K562 (cell line): ENCODE data around the gene EXOC4. TPM values are rescaled to one million over a fixed set of nuclear protein-coding genes. Genes with fewer than 3 reads are reported as not detected.

ENCODE experiments used
- ATAC-seq: fragments of 200-7000 bp; cut with Tn5 transposase; 3 replicates; pipeline ENCODE4 v1.9.1; 2020; ENCODE audit warnings: moderate library complexity
- BruUV-seq: library from RNA; stranded (reverse); fragments of 400-500 nt; replicated peaks from 2 replicates; lab custom pipeline; 2021; lab: Mats Ljungman, UMichigan
- CTCF ChIA-PET: fragments of 300-600 bp; formaldehyde crosslinking; extraction: SDS; loops from one replicate; lab custom pipeline; 2021; ENCODE audit warnings: low intra/inter-chr PET ratio; lab: Yijun Ruan, JAX
- POLR2A ChIA-PET: fragments of 300-600, 350-650 bp; sonication (Branson Sonifier 250); formaldehyde crosslinking; extraction: SDS; loops from one replicate; lab custom pipeline; 2021; ENCODE audit warnings: antibody characterized with exemption, inconsistent platforms; lab: Yijun Ruan, JAX
- DNase-seq, 4 experiments: peaks; one replicate each; pipeline versions ENCODE4 v3.0.0 to v3.0.0-alpha.2; 2011 to 2018; ENCODE audit warnings: low spot score in 3 of 4, mixed read lengths in 3 of 4; ENCODE audit errors: extremely low read depth in 1 of 4
- FAIRE-seq: peaks from 2 replicates; lab custom pipeline; 2011; peaks lifted over from hg19 to GRCh38; lab: Jason Lieb, UNC
- H2AFZ ChIP-seq: 2 replicates; pipeline ENCODE4 v1.6.0; 2011; ENCODE audit warnings: low read depth, low read length, control low read depth, inconsistent platforms
- H3K27ac ChIP-seq: fragments of 200-600 bp; 3 replicates; pipeline ENCODE4 v1.8.0; 2011; ENCODE audit warnings: low read depth, mild to moderate bottlenecking, control low read depth, inconsistent platforms, low read length, moderate library complexity, mixed read lengths; ENCODE audit errors: extremely low read depth
- H3K27me3 ChIP-seq, 2 experiments: fragments of 300-600 bp in 1 of 2; 2 replicates in 1 of 2; 3 replicates in 1 of 2; pipeline versions ENCODE4 v1.6.0 to v1.8.0; 2011; ENCODE audit warnings: inconsistent platforms in 2 of 2, low read length in 2 of 2, mild to moderate bottlenecking in 1 of 2, mixed read lengths in 1 of 2, moderate library complexity in 1 of 2; ENCODE audit not compliant: control insufficient read depth in 2 of 2, insufficient read depth in 2 of 2
- H3K36me3 ChIP-seq: fragments of 300-600 bp; 3 replicates; pipeline ENCODE4 v1.8.0; 2011; ENCODE audit warnings: mild to moderate bottlenecking, low read length, inconsistent platforms; ENCODE audit not compliant: control insufficient read depth, insufficient read depth
- H3K4me1 ChIP-seq, 2 experiments: fragments of 200-600 bp in 1 of 2; replicated peaks in 1 of 2; 2 replicates in 1 of 2; 3 replicates in 1 of 2; pipeline versions ENCODE4 v1.5.1 to v1.8.0; 2011; ENCODE audit warnings: inconsistent platforms in 2 of 2, low read length in 2 of 2, mild to moderate bottlenecking in 1 of 2, mixed read lengths in 1 of 2, moderate library complexity in 1 of 2; ENCODE audit not compliant: control insufficient read depth in 2 of 2, insufficient read depth in 2 of 2
- H3K4me2 ChIP-seq: 2 replicates; pipeline ENCODE4 v1.6.1; 2011; ENCODE audit warnings: low read length, control low read depth, inconsistent platforms, mixed read lengths; ENCODE audit not compliant: insufficient read depth
- H3K4me3 ChIP-seq: fragments of 200-600 bp; sonication (generic), shearing (Covaris generic); 2 replicates; pipeline ENCODE4 v1.5.1; 2016; ENCODE audit warnings: control low read depth, inconsistent platforms
- H3K79me2 ChIP-seq: fragments of 200-600 bp; 3 replicates; pipeline ENCODE4 v1.8.0; 2011; ENCODE audit warnings: low read length, inconsistent platforms; ENCODE audit not compliant: control insufficient read depth, insufficient read depth
- H3K9ac ChIP-seq, 2 experiments: 2 replicates each; pipeline versions ENCODE4 v1.6.0 to v1.6.1; 2011; ENCODE audit warnings: low read depth in 2 of 2, low read length in 2 of 2, control low read depth in 1 of 2, inconsistent platforms in 1 of 2, mild to moderate bottlenecking in 1 of 2, mixed read lengths in 1 of 2; ENCODE audit not compliant: insufficient read depth in 1 of 2
- H3K9me1 ChIP-seq: one replicate; pipeline ENCODE4 v1.6.0; 2011; ENCODE audit warnings: inconsistent platforms, mild to moderate bottlenecking, low read length, moderate library complexity; ENCODE audit not compliant: control insufficient read depth, insufficient read depth
- H3K9me3 ChIP-seq: replicated peaks from 2 replicates; pipeline ENCODE4 v1.5.1; 2011; ENCODE audit warnings: low read depth, low read length, inconsistent platforms; ENCODE audit not compliant: control insufficient read depth, insufficient read depth
- H4K20me1 ChIP-seq: replicated peaks from 2 replicates; pipeline ENCODE4 v1.6.1; 2011; ENCODE audit warnings: low read length, inconsistent platforms, mixed read lengths; ENCODE audit not compliant: control insufficient read depth, insufficient read depth
- FOSL1 ChIP-seq: fragments of 200-800 bp; sonication (Bioruptor generic); conservative IDR thresholded peaks from 2 replicates; pipeline ENCODE4 v1.6.1; 2016; ENCODE audit warnings: missing genetic modification characterization, missing compliant biosample characterization
- MECOM ChIP-seq: fragments of 250-450 bp; sonication (Bioruptor Pico); IDR thresholded peaks from 2 replicates; pipeline ENCODE4 v1.8.0; 2022; ENCODE audit warnings: inconsistent platforms
- MTA2 ChIP-seq: fragments of 450-650 bp; IDR thresholded peaks from 2 replicates; pipeline ENCODE4 v1.6.1; 2016; ENCODE audit warnings: low read depth
- PHB2 ChIP-seq: fragments of 450-650 bp; IDR thresholded peaks from 2 replicates; pipeline ENCODE4 v1.6.1; 2017; ENCODE audit warnings: low read depth
- RBM39 ChIP-seq: fragments of 200-400 bp; formaldehyde crosslinking; optimal IDR thresholded peaks from 2 replicates; pipeline ENCODE3; 2018; ENCODE audit warnings: low read depth, low read length
- SAFB ChIP-seq: fragments of 200-400 bp; formaldehyde crosslinking; IDR thresholded peaks from 2 replicates; pipeline ENCODE4 v1.6.1; 2017; ENCODE audit warnings: low read depth, low read length, borderline replicate concordance
- ZFP1 ChIP-seq: fragments of 450-650 bp; formaldehyde crosslinking; IDR thresholded peaks from 2 replicates; pipeline ENCODE4 v1.4.0; 2020; ENCODE audit warnings: mild to moderate bottlenecking, mixed read lengths
- ZNF197 ChIP-seq: fragments of 200-800 bp; sonication (Bioruptor generic); IDR thresholded peaks from 2 replicates; pipeline ENCODE4 v1.6.1; 2016; ENCODE audit warnings: low read depth, missing genetic modification characterization, missing compliant biosample characterization
- ZNF699 ChIP-seq: fragments of 250-450 bp; sonication (Bioruptor Pico); IDR thresholded peaks from 2 replicates; pipeline ENCODE4 v1.8.0; 2021; ENCODE audit warnings: mild to moderate bottlenecking, moderate library complexity; ENCODE audit not compliant: insufficient replicate concordance
- ZNF76 ChIP-seq: fragments of 250-450 bp; sonication (Bioruptor Pico); IDR thresholded peaks from 2 replicates; pipeline ENCODE4 v1.4.0; 2020; ENCODE audit warnings: mild to moderate bottlenecking, moderate library complexity, borderline replicate concordance
- WGBS: fragments of 100-300 bp; shearing (Covaris generic); methylation state at CpG from one replicate; pipeline ENCODE4 v1.1.6; 2016; ENCODE audit warnings: low coverage, mixed read lengths; ENCODE audit not compliant: insufficient coverage; ENCODE audit errors: missing lambda C conversion rate; 5-methylcytosine and 5-hydroxymethylcytosine counted together
- in situ Hi-C: fragments of 300-500 bp; cut with MboI; formaldehyde crosslinking; loops from 4 replicates; pipeline ENCODE4 v1.15.0; 2018; ENCODE audit warnings: inconsistent platforms, mixed read lengths
- intact Hi-C: fragments of 100-400 bp; cut with micrococcal nuclease; formaldehyde crosslinking; loops from 2 replicates; pipeline ENCODE4 v1.14.2; 2022
- polyA plus RNA-seq, 8 experiments: library from polyadenylated mRNA; depleted of rRNA in 4 of 8; stranded (reverse) in 5 of 8; unstranded in 3 of 8; fragments of >200 nt; fragmentation: Nextera tagmentation in 2 of 8; fragmentation: Illumina TruSeq in 1 of 8; extraction: Ambion mirVana in 2 of 8; extraction: Trizol in 1 of 8; gene quantifications; 2 replicates each; pipeline versions ENCODE4 v1.2.1 to v1.2.3, GENCODE V29; 2011 to 2014; ENCODE audit warnings: inconsistent platforms in 1 of 8, missing spikeins in 1 of 8
- total RNA-seq, 7 experiments: library from RNA; depleted of rRNA in 6 of 7; stranded (reverse); fragments of >200 nt in 6 of 7; fragmentation: Illumina TruSeq in 2 of 7; extraction: Trizol in 2 of 7; gene quantifications; 2 replicates each; pipeline versions ENCODE4 v1.2.1 to v1.2.3, GENCODE V29; 2011 to 2021; ENCODE audit warnings: low replicate concordance in 1 of 7
- TF ChIP-seq, protein P1 (sequence below): fragments of 450-650 bp; formaldehyde crosslinking; IDR thresholded peaks from 2 replicates; pipeline ENCODE4 v1.4.0; 2020; ENCODE audit warnings: mild to moderate bottlenecking, moderate library complexity
- TF ChIP-seq, protein P2 (sequence below): IDR thresholded peaks from 2 replicates; pipeline ENCODE4 v1.6.1; 2011; ENCODE audit not compliant: insufficient read length; ENCODE audit errors: extremely low read depth
- TF ChIP-seq, protein P3 (sequence below): fragments of 250-450 bp; sonication (Bioruptor Pico); IDR thresholded peaks from 2 replicates; pipeline ENCODE4 v1.8.0; 2022; ENCODE audit warnings: inconsistent platforms
- TF ChIP-seq, protein P4 (sequence below), 2 experiments: fragments of 150-350 bp in 1 of 2; IDR thresholded peaks; 2 replicates each; pipeline ENCODE4 v1.6.1; 2012 to 2016; ENCODE audit warnings: low read depth in 2 of 2, low read length in 2 of 2, mild to moderate bottlenecking in 1 of 2, moderate library complexity in 1 of 2

The EXOC4 gene
- total and polyA plus RNA-seq, 9 of the 15 experiments (the other 6 are each of a cell fraction or from before 2014, with no cell fraction given): 18.5 to 73.1 (median 46.6) TPM

DNA sequence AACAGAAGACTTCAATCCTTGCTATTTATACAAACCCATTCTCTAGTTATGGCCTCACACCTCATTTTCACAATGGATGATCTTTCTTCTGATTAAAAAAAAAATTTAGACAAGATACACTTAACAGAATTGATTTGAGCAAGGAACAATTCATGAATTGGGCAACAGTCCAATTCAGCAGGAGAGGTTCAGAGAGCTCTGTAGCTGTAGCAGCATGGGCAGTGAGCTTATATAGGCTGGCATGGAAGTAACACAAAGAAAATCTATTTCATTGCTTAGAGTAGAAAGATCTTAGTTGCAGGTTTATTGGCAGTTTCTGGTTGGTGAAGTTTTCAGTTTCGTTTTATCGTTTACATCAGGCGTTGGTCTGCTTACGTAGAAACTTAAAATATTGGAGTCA is 851.3 kb downstream of the EXOC4 start:
- intact Hi-C loops (no loop called here), in situ Hi-C loops (no loop called here)
- H3K9me1 ChIP-seq: no peaks in the 10 kb centered on the region
- H3K9me3 ChIP-seq: no peaks in the 10 kb centered on the region
- no peak for FAIRE-seq
- peaks cover 0 to 5% of the 10 kb centered on the region in 2 experiments; a peak in 1 of 5 replicates for H3K27me3 ChIP-seq
- ChIA-PET POLR2A (no interaction called here), CTCF (no interaction called here)
- H3K27ac ChIP-seq: no peak overlapping the region
- no peak overlapping the region for H3K4me3 ChIP-seq
- no peak overlapping the region for H2AFZ ChIP-seq
- no peaks in the 10 kb centered on the region for H3K36me3 ChIP-seq
- H3K9ac ChIP-seq: no peak overlapping the region
- no peak overlapping the region for H3K4me2 ChIP-seq
- no peak for ATAC-seq
- TF ChIP-seq ZNF197 (CRISPR knock-in tag) (no peak), SAFB (no peak), ZNF699 (CRISPR knock-in tag) (no peak), MECOM (CRISPR knock-in tag) (no peak), ZFP1 (CRISPR knock-in tag) (no peak), FOSL1 (no peak), MTA2 (no peak), RBM39 (no peak), ZNF76 (CRISPR knock-in tag) (no peak), PHB2 (no peak)
- TF ChIP-seq, protein P1, sequence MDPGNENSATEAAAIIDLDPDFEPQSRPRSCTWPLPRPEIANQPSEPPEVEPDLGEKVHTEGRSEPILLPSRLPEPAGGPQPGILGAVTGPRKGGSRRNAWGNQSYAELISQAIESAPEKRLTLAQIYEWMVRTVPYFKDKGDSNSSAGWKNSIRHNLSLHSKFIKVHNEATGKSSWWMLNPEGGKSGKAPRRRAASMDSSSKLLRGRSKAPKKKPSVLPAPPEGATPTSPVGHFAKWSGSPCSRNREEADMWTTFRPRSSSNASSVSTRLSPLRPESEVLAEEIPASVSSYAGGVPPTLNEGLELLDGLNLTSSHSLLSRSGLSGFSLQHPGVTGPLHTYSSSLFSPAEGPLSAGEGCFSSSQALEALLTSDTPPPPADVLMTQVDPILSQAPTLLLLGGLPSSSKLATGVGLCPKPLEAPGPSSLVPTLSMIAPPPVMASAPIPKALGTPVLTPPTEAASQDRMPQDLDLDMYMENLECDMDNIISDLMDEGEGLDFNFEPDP (CRISPR knock-in tag): no peak
- TF ChIP-seq, protein P2, sequence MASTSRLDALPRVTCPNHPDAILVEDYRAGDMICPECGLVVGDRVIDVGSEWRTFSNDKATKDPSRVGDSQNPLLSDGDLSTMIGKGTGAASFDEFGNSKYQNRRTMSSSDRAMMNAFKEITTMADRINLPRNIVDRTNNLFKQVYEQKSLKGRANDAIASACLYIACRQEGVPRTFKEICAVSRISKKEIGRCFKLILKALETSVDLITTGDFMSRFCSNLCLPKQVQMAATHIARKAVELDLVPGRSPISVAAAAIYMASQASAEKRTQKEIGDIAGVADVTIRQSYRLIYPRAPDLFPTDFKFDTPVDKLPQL: no peak
- TF ChIP-seq, protein P3, sequence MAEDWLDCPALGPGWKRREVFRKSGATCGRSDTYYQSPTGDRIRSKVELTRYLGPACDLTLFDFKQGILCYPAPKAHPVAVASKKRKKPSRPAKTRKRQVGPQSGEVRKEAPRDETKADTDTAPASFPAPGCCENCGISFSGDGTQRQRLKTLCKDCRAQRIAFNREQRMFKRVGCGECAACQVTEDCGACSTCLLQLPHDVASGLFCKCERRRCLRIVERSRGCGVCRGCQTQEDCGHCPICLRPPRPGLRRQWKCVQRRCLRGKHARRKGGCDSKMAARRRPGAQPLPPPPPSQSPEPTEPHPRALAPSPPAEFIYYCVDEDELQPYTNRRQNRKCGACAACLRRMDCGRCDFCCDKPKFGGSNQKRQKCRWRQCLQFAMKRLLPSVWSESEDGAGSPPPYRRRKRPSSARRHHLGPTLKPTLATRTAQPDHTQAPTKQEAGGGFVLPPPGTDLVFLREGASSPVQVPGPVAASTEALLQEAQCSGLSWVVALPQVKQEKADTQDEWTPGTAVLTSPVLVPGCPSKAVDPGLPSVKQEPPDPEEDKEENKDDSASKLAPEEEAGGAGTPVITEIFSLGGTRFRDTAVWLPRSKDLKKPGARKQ (CRISPR knock-in tag): no peak
- TF ChIP-seq, protein P4, sequence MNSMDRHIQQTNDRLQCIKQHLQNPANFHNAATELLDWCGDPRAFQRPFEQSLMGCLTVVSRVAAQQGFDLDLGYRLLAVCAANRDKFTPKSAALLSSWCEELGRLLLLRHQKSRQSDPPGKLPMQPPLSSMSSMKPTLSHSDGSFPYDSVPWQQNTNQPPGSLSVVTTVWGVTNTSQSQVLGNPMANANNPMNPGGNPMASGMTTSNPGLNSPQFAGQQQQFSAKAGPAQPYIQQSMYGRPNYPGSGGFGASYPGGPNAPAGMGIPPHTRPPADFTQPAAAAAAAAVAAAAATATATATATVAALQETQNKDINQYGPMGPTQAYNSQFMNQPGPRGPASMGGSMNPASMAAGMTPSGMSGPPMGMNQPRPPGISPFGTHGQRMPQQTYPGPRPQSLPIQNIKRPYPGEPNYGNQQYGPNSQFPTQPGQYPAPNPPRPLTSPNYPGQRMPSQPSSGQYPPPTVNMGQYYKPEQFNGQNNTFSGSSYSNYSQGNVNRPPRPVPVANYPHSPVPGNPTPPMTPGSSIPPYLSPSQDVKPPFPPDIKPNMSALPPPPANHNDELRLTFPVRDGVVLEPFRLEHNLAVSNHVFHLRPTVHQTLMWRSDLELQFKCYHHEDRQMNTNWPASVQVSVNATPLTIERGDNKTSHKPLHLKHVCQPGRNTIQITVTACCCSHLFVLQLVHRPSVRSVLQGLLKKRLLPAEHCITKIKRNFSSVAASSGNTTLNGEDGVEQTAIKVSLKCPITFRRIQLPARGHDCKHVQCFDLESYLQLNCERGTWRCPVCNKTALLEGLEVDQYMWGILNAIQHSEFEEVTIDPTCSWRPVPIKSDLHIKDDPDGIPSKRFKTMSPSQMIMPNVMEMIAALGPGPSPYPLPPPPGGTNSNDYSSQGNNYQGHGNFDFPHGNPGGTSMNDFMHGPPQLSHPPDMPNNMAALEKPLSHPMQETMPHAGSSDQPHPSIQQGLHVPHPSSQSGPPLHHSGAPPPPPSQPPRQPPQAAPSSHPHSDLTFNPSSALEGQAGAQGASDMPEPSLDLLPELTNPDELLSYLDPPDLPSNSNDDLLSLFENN (IDR thresholded peaks at IDR 0.05; ENCODE audit: low read depth in 2 of 2, low read length in 2 of 2): no peak
- H4K20me1 ChIP-seq: no peaks in the 10 kb centered on the region
- no peaks in the 10 kb centered on the region for H3K79me2 ChIP-seq
- no peak for DNase-seq
- H3K4me1 ChIP-seq: no peaks in the 10 kb centered on the region
- 81% methylated on average over 4 of the region's 4 CpGs for WGBS
- BruUV-seq: no TSS peak
